ENCODE measurements around the gene MAMDC4. TPM values are rescaled to one million over a fixed set of nuclear protein-coding genes. Genes with fewer than 3 reads are reported as not detected.

Gene MAMDC4
- total RNA-seq, 1 experiment from 2014 or later = 6.3 TPM

GRCh38 chr9:136803551-136804508, 48.3 kb upstream of the MAMDC4 start:
- peaks cover 5% of the 10 kb centered on the region; the same call in 1 of the 2 replicates for H3K4me1 ChIP-seq (ENCODE audit: control insufficient read depth, insufficient read depth, low read length)
- H3K27me3 ChIP-seq (ENCODE audit: control insufficient read depth, insufficient read depth, low read length) = no peaks in the 10 kb centered on the region
- BruUV-seq (replicated peaks) = no TSS peak
- H3K27ac ChIP-seq (ENCODE audit: low read length) = no peak overlapping the region
- in situ Hi-C loops (cut with HindIII; ENCODE audit: low pct_unique_long_range_greater_than_20kb, low sequenced_read_pairs) = no loop called here
- POLR2A ChIA-PET = no interaction called here
- H3K9me3 ChIP-seq (ENCODE audit: control insufficient read depth, insufficient read depth, low read depth, low read length) = no peaks in the 10 kb centered on the region
- CTCF ChIA-PET = no interaction called here
- ATAC-seq (no peak), DNase-seq (ENCODE audit: low read depth, low spot score) (no peak)
- intact Hi-C loops (cut with micrococcal nuclease; ENCODE audit: unreplicated experiment) = no loop called here
- H3K36me3 ChIP-seq (ENCODE audit: control insufficient read depth, insufficient read depth, low read length) = peaks cover 2% of the 10 kb centered on the region; the same call in 1 of the 2 replicates
- TF ChIP-seq, protein P1, sequence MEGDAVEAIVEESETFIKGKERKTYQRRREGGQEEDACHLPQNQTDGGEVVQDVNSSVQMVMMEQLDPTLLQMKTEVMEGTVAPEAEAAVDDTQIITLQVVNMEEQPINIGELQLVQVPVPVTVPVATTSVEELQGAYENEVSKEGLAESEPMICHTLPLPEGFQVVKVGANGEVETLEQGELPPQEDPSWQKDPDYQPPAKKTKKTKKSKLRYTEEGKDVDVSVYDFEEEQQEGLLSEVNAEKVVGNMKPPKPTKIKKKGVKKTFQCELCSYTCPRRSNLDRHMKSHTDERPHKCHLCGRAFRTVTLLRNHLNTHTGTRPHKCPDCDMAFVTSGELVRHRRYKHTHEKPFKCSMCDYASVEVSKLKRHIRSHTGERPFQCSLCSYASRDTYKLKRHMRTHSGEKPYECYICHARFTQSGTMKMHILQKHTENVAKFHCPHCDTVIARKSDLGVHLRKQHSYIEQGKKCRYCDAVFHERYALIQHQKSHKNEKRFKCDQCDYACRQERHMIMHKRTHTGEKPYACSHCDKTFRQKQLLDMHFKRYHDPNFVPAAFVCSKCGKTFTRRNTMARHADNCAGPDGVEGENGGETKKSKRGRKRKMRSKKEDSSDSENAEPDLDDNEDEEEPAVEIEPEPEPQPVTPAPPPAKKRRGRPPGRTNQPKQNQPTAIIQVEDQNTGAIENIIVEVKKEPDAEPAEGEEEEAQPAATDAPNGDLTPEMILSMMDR (IDR thresholded peaks at IDR 0.05) = no peak
- 0 out of 2 replicates have a peak, but pooled peaks have one; percentile 14 for TF ChIP-seq POLR2AphosphoS5 (IDR thresholded peaks at IDR 0.05; ENCODE audit: low read depth, low read length)
- H3K4me3 ChIP-seq (ENCODE audit: low read depth in 2 of 2, low read length in 2 of 2) = no peak overlapping the region

DNA sequence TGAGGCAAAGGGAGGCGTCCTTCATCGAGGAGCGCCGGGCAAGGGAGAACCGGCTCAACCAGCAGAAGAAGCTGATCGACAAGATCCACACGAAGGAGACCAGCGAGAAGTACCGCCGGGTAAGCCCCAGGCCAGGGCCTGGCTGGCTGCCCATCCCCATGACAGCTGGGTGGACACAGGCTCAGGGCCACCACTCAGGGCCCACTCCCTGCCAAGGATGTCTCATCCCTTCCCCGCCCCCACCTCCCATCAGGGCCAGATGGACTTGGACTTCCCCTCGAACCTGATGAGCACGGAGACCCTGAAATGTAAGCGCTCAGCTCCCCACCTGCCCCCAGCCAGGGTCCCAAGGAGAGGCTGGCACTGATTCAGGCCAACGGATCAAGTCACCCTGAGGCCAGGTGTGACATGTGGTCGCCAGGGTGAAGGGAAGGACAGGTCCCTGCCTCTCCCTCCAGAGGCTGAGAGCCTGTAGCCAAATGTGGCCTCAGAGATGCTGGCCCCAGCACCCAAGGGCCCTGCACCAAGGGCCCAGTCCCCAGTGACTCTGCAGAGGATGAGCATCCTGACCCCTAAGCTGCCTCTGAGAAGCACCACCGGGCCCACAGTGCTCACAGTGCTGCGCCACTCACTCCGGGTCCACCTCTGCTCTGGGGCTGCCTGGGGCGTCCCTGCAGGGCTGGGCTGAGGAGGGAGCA, 47.5 kb upstream of the MAMDC4 start:
- ChIA-PET CTCF (no interaction called here), POLR2A (no interaction called here)
- peaks cover 2% of the 10 kb centered on the region; the same call in 1 of the 2 replicates for H3K36me3 ChIP-seq (ENCODE audit: control insufficient read depth, insufficient read depth, low read length)
- TF ChIP-seq, protein P2, sequence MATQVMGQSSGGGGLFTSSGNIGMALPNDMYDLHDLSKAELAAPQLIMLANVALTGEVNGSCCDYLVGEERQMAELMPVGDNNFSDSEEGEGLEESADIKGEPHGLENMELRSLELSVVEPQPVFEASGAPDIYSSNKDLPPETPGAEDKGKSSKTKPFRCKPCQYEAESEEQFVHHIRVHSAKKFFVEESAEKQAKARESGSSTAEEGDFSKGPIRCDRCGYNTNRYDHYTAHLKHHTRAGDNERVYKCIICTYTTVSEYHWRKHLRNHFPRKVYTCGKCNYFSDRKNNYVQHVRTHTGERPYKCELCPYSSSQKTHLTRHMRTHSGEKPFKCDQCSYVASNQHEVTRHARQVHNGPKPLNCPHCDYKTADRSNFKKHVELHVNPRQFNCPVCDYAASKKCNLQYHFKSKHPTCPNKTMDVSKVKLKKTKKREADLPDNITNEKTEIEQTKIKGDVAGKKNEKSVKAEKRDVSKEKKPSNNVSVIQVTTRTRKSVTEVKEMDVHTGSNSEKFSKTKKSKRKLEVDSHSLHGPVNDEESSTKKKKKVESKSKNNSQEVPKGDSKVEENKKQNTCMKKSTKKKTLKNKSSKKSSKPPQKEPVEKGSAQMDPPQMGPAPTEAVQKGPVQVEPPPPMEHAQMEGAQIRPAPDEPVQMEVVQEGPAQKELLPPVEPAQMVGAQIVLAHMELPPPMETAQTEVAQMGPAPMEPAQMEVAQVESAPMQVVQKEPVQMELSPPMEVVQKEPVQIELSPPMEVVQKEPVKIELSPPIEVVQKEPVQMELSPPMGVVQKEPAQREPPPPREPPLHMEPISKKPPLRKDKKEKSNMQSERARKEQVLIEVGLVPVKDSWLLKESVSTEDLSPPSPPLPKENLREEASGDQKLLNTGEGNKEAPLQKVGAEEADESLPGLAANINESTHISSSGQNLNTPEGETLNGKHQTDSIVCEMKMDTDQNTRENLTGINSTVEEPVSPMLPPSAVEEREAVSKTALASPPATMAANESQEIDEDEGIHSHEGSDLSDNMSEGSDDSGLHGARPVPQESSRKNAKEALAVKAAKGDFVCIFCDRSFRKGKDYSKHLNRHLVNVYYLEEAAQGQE (IDR thresholded peaks at IDR 0.05; ENCODE audit: insufficient read depth in 1 of 2, low read depth in 2 of 2, low read length in 1 of 2) = no peak
- TF ChIP-seq SIN3A (IDR thresholded peaks at IDR 0.05; ENCODE audit: borderline replicate concordance, insufficient read depth, low read depth, low read length) = no peak
- TF ChIP-seq POLR2AphosphoS5 (IDR thresholded peaks at IDR 0.05; ENCODE audit: low read depth, low read length) = no peak
- no peak for TF ChIP-seq TCF7L2 (IDR thresholded peaks at IDR 0.05; ENCODE audit: low read depth, low read length)
- H3K27ac ChIP-seq (ENCODE audit: low read length) = no peak overlapping the region
- H3K4me3 ChIP-seq (ENCODE audit: low read depth in 2 of 2, low read length in 2 of 2) = no peak overlapping the region
- no peaks in the 10 kb centered on the region for H3K9me3 ChIP-seq (ENCODE audit: control insufficient read depth, insufficient read depth, low read depth, low read length)
- in situ Hi-C loops (cut with HindIII; ENCODE audit: low pct_unique_long_range_greater_than_20kb, low sequenced_read_pairs) = no loop called here
- intact Hi-C loops (cut with micrococcal nuclease; ENCODE audit: unreplicated experiment) = no loop called here
- BruUV-seq (replicated peaks) = no TSS peak
- ATAC-seq (no peak), DNase-seq (ENCODE audit: low read depth, low spot score) (no peak)
- peaks cover 11% of the 10 kb centered on the region for H3K4me1 ChIP-seq (ENCODE audit: control insufficient read depth, insufficient read depth, low read length)
- no peaks in the 10 kb centered on the region for H3K27me3 ChIP-seq (ENCODE audit: control insufficient read depth, insufficient read depth, low read length)
